Upper lobe of right lung (tissue), 1 donor: ENCODE data around the gene KRT84. TPM values are rescaled to one million over a fixed set of nuclear protein-coding genes. Genes with fewer than 3 reads are reported as not detected.

Experiments
- ATAC-seq: fragments of 200-7000 bp; cut with Tn5 transposase; one replicate; pipeline ENCODE4 v1.9.1; 2020; ENCODE audit warnings: mild to moderate bottlenecking, moderate library complexity
- DNase-seq: peaks from one replicate; pipeline ENCODE4 v3.0.0-alpha.2; 2020
- H3K27ac ChIP-seq: fragments of 200-600 bp; one replicate; pipeline ENCODE4 v1.8.0; 2022
- H3K27me3 ChIP-seq: fragments of 200-600 bp; one replicate; pipeline ENCODE4 v1.8.0; 2022; ENCODE audit warnings: mild to moderate bottlenecking
- H3K36me3 ChIP-seq: fragments of 200-600 bp; one replicate; pipeline ENCODE4 v1.8.0; 2022
- H3K4me1 ChIP-seq: fragments of 200-600 bp; one replicate; pipeline ENCODE4 v1.8.0; 2022
- H3K4me3 ChIP-seq: fragments of 200-600 bp; one replicate; pipeline ENCODE4 v1.8.0; 2022; ENCODE audit warnings: mild to moderate bottlenecking
- H3K9me3 ChIP-seq: fragments of 200-600 bp; one replicate; pipeline ENCODE4 v1.8.0; 2022
- CTCF ChIP-seq: fragments of 200-600 bp; IDR thresholded peaks from one replicate; pipeline ENCODE4 v1.8.0; 2022; ENCODE audit warnings: antibody characterized with exemption
- intact Hi-C: fragments of 100-400 bp; cut with DNase I; formaldehyde crosslinking; loops from one replicate; pipeline ENCODE4 v1.11.0; 2022
- total RNA-seq: library from RNA; stranded (reverse); fragmentation: NEBNext Ultra II Directional; extraction: Animal tissue kit (Norgen Biotek cat#: 25700); gene quantifications from one replicate; pipeline ENCODE4 v1.2.1, GENCODE V29; 2021
- donor health status: DM: no; HTN: yes; CAD: no; lungs with severe emphysema.

The KRT84 gene
- total RNA-seq, 1 donor from 2014 or later, result not detected

- Histone ChIP-seq H3K36me3 (no peaks in the 10 kb centered on the region), H3K4me3 (no peak overlapping the region), H3K9me3 (no peaks in the 10 kb centered on the region), H3K27me3 (peaks cover 14% of the 10 kb centered on the region), H3K4me1 (no peaks in the 10 kb centered on the region), H3K27ac (no peak overlapping the region)
- intact Hi-C loops, result no loop called here
- DNase-seq (no peak), ATAC-seq (no peak)
- TF ChIP-seq CTCF, result no peak
Measured at GRCh38 chr12:52428121-52428520, 42.7 kb upstream of the KRT84 start.

DNA sequence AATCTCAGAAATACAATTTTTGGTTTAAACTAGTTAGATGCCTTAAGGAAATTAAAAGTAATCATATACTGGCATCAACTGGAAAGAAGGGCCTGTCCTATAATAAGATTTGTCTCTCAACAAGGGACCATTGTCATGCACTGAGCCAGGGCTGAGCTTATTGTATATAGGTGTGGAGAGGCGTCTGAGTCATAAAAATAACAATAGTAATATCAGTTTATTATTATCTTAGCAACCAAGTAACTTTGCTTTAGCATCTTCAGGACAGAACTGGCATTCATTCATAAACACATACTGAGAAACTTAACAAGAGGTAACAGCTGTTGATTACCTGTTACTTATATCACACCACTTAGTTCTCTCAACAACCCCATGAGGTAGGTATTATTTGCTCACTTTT lies 41.6 kb upstream of the KRT84 start:
- H3K27ac ChIP-seq, result no peak overlapping the region
- no peaks in the 10 kb centered on the region for H3K9me3 ChIP-seq
- no peaks in the 10 kb centered on the region for H3K4me1 ChIP-seq
- intact Hi-C loops, result no loop called here
- TF ChIP-seq CTCF, result no peak
- DNase-seq (no peak), ATAC-seq (no peak)
- no peaks in the 10 kb centered on the region for H3K36me3 ChIP-seq
- H3K4me3 ChIP-seq, result no peak overlapping the region
- H3K27me3 ChIP-seq, result peaks cover 4% of the 10 kb centered on the region

GRCh38 chr12:52426034-52426433 lies 40.6 kb upstream of the KRT84 start:
- ATAC-seq (no peak), DNase-seq (no peak)
- intact Hi-C loops, result no loop called here
- H3K36me3 ChIP-seq, result no peaks in the 10 kb centered on the region
- no peaks in the 10 kb centered on the region for H3K9me3 ChIP-seq
- H3K27ac ChIP-seq, result no peak overlapping the region
- no peak overlapping the region for H3K4me3 ChIP-seq
- H3K4me1 ChIP-seq, result no peaks in the 10 kb centered on the region
- no peaks in the 10 kb centered on the region for H3K27me3 ChIP-seq
- no peak for TF ChIP-seq CTCF

GRCh38 chr12:52425466-52425865 lies 40.0 kb upstream of the KRT84 start:
- DNase-seq (no peak), ATAC-seq (no peak)
- no peaks in the 10 kb centered on the region for H3K27me3 ChIP-seq
- H3K27ac ChIP-seq, result no peak overlapping the region
- intact Hi-C loops, result no loop called here
- TF ChIP-seq CTCF, result no peak
- no peaks in the 10 kb centered on the region for H3K4me1 ChIP-seq
- no peak overlapping the region for H3K4me3 ChIP-seq
- H3K9me3 ChIP-seq, result no peaks in the 10 kb centered on the region
- no peaks in the 10 kb centered on the region for H3K36me3 ChIP-seq

GRCh38 chr12:52423661-52424500 lies 38.4 kb upstream of the KRT84 start:
- no peaks in the 10 kb centered on the region for H3K27me3 ChIP-seq
- ATAC-seq, result peak; percentile 16
- no peak for TF ChIP-seq CTCF
- no peak overlapping the region for H3K4me3 ChIP-seq
- intact Hi-C loops, result no loop called here
- no peaks in the 10 kb centered on the region for H3K36me3 ChIP-seq
- DNase-seq, result no peak
- no peaks in the 10 kb centered on the region for H3K9me3 ChIP-seq
- peak overlapping the region; percentile 20 for H3K27ac ChIP-seq
- H3K4me1 ChIP-seq, result no peaks in the 10 kb centered on the region
